ENCODE measurements around the gene MARS2. TPM values are rescaled to one million over a fixed set of nuclear protein-coding genes. Genes with fewer than 3 reads are reported as not detected.
"Not testable (repeated sequence)": the region's sequence is repeated elsewhere in the genome, so short reads cannot be mapped to it uniquely, and the experiment has no call there.

Gene MARS2
- total and polyA plus RNA-seq, 5 donors from 2014 or later, result 10.6 to 16.1 (median 13.5) TPM

DNA sequence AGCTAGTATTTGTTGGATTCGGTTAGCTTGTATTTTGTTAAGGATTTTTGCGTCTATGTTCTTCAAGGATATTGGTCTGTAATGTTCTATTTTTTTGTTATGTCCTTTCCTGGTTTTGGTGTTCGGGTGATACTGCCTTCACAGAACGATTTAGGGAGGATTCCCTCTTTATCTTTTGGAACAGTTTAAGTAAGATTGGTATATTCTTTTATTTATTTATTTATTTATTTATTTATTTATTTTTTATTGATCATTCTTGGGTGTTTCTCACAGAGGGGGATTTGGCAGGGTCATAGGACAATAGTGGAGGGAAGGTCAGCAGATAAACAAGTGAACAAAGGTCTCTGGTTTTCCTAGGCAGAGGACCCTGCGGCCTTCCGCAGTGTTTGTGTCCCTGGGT is 10.0 kb upstream of the MARS2 start:
- not testable (repeated sequence) for H3K4me3 ChIP-seq (ENCODE audit: low read depth, low read length); H3K4me1 ChIP-seq (ENCODE audit: control insufficient read depth, insufficient read depth, low read length, poor library complexity, severe bottlenecking); H3K27me3 Mint-ChIP-seq; H3K36me3 Mint-ChIP-seq; H3K27ac Mint-ChIP-seq; H3K27me3 ChIP-seq (ENCODE audit: control insufficient read depth, insufficient read depth, low read length); ATAC-seq (ENCODE audit: low read depth in 2 of 2); DNase-seq; H3K4me3 Mint-ChIP-seq; H3K27ac ChIP-seq (ENCODE audit: insufficient read depth, low read length, poor library complexity, severe bottlenecking); H3K9me3 ChIP-seq (ENCODE audit: control insufficient read depth in 2 of 2, low read length in 2 of 2); H3K36me3 ChIP-seq (ENCODE audit: control insufficient read depth, insufficient read depth, low read length)
- H3K9me3 Mint-ChIP-seq, result peaks cover 0 to 11% (median 2%) of the 10 kb centered on the region in 7 donors
- H3K4me1 Mint-ChIP-seq, result peaks cover 12 to 38% (median 16%) of the 10 kb centered on the region in 4 donors

DNA sequence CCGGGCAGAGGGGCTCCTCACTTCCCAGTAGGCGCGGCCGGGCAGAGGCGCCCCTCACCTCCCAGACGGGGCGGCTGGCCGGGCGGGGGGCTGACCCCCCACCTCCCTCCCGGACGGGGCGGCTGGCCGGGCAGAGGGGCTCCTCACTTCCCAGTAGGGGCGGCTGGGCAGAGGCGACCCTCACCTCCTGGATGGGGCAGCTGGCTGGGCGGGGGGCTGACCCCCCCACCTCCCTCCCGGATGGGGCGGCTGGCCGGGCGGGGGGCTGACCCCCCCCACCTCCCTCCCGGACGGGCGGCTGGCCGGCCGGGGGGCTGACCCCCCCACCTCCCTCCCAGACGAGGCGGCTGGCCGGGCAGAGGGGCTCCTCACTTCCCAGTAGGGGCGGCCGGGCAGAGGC is 9.2 kb upstream of the MARS2 start:
- ATAC-seq (ENCODE audit: low read depth in 2 of 2); DNase-seq; H3K27me3 Mint-ChIP-seq; H3K4me3 ChIP-seq (ENCODE audit: low read depth, low read length); H3K4me1 ChIP-seq (ENCODE audit: control insufficient read depth, insufficient read depth, low read length, poor library complexity, severe bottlenecking); H3K9me3 ChIP-seq (ENCODE audit: control insufficient read depth in 2 of 2, low read length in 2 of 2); H3K36me3 ChIP-seq (ENCODE audit: control insufficient read depth, insufficient read depth, low read length); H3K27ac ChIP-seq (ENCODE audit: insufficient read depth, low read length, poor library complexity, severe bottlenecking); H3K27me3 ChIP-seq (ENCODE audit: control insufficient read depth, insufficient read depth, low read length); H3K4me3 Mint-ChIP-seq; H3K27ac Mint-ChIP-seq; H3K36me3 Mint-ChIP-seq: not testable (repeated sequence)
- peaks cover 0 to 11% (median 3%) of the 10 kb centered on the region in 7 donors for H3K9me3 Mint-ChIP-seq
- H3K4me1 Mint-ChIP-seq, result peaks cover 12 to 43% (median 20%) of the 10 kb centered on the region in 4 donors

DNA sequence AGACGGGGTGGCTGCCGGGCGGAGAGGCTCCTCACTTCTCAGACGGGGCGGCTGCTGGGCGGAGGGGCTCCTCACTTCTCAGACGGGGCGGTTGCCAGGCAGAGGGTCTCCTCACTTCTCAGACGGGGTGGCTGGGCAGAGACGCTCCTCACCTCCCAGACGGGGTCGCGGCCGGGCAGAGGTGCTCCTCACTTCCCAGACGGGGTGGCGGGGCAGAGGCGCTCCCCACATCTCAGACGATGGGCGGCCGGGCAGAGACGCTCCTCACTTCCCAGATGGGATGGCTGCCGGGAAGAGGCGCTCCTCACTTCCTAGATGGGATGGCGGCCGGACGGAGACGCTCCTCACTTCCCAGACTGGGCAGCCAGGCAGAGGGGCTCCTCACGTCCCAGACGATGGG is 8.6 kb upstream of the MARS2 start:
- H3K36me3 ChIP-seq (ENCODE audit: control insufficient read depth, insufficient read depth, low read length); H3K36me3 Mint-ChIP-seq; H3K27ac ChIP-seq (ENCODE audit: insufficient read depth, low read length, poor library complexity, severe bottlenecking); H3K4me3 Mint-ChIP-seq; DNase-seq; H3K27me3 Mint-ChIP-seq; ATAC-seq (ENCODE audit: low read depth in 2 of 2); H3K4me1 ChIP-seq (ENCODE audit: control insufficient read depth, insufficient read depth, low read length, poor library complexity, severe bottlenecking); H3K4me3 ChIP-seq (ENCODE audit: low read depth, low read length); H3K9me3 ChIP-seq (ENCODE audit: control insufficient read depth in 2 of 2, low read length in 2 of 2); H3K27me3 ChIP-seq (ENCODE audit: control insufficient read depth, insufficient read depth, low read length); H3K27ac Mint-ChIP-seq: not testable (repeated sequence)
- H3K9me3 Mint-ChIP-seq, result peaks cover 0 to 11% (median 3%) of the 10 kb centered on the region in 7 donors
- H3K4me1 Mint-ChIP-seq, result peaks cover 12 to 48% (median 24%) of the 10 kb centered on the region in 4 donors

DNA sequence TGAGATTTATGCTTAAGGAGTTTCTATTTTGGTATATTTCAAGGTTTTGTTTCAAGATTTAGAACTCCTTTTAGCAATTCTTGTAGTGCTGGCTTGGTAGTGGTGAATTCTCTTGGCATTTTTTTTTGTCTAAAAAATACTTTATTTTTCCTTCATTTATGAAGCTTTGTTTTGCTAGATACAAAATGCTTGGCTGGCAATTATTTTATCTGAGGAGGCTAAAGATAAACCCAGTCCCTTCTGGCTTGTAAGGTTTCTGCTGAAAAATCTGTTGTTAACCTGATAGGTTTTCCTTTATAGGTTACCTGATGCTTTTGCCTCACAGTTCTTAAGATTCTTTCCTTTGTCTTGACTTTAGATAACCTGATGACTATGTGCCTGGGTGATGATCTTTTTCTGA is 5.4 kb upstream of the MARS2 start:
- not testable (repeated sequence) for H3K36me3 Mint-ChIP-seq; DNase-seq; H3K27ac ChIP-seq (ENCODE audit: insufficient read depth, low read length, poor library complexity, severe bottlenecking); H3K9me3 Mint-ChIP-seq; H3K27ac Mint-ChIP-seq; H3K27me3 Mint-ChIP-seq; H3K9me3 ChIP-seq (ENCODE audit: control insufficient read depth in 2 of 2, low read length in 2 of 2); ATAC-seq (ENCODE audit: low read depth in 2 of 2); H3K36me3 ChIP-seq (ENCODE audit: control insufficient read depth, insufficient read depth, low read length); H3K27me3 ChIP-seq (ENCODE audit: control insufficient read depth, insufficient read depth, low read length)
- Histone ChIP-seq H3K4me1 (ENCODE audit: control insufficient read depth, insufficient read depth, low read length, poor library complexity, severe bottlenecking) (peaks cover 13% of the 10 kb centered on the region), H3K4me3 (ENCODE audit: low read depth, low read length) (peak overlapping the region; percentile 17)
- H3K4me1 Mint-ChIP-seq, result peaks cover 15 to 50% (median 34%) of the 10 kb centered on the region in 4 donors
- H3K4me3 Mint-ChIP-seq, result peak overlapping the region; percentile 22 to 70 (median 39)

DNA sequence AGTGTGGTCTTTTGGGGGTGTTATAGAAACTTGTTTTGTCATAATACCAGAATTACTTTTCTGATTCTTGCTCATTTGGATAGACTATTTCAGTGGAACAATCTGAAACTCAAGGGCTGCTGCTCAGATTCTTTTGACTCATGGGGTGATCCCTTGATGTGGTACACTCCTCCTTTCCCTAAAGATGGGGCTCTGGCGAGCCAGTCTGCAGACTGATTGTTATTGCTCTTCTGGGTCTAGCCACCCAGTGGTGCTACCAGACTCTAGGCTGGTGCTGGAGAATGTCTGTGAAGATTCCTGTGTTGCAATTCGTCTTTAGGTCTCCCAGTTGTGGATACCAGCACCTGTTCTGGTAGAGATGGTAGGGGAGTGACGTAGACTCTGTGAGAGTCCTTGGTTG is 4.2 kb upstream of the MARS2 start:
- peak overlapping the region in 3 of 4 donors; percentile 53 to 84 (median 82) for H3K4me3 Mint-ChIP-seq
- no peaks in the 10 kb centered on the region for H3K27me3 ChIP-seq (ENCODE audit: control insufficient read depth, insufficient read depth, low read length)
- H3K4me1 ChIP-seq (ENCODE audit: control insufficient read depth, insufficient read depth, low read length, poor library complexity, severe bottlenecking), result peaks cover 17% of the 10 kb centered on the region
- peaks cover 17 to 49% (median 35%) of the 10 kb centered on the region in 4 donors for H3K4me1 Mint-ChIP-seq
- H3K27me3 Mint-ChIP-seq, result no peaks in the 10 kb centered on the region
- H3K4me3 ChIP-seq (ENCODE audit: low read depth, low read length), result peak overlapping the region; percentile 26
- peaks cover 7% of the 10 kb centered on the region for H3K36me3 Mint-ChIP-seq
- ATAC-seq (ENCODE audit: low read depth in 2 of 2), result no peak
- H3K9me3 ChIP-seq (ENCODE audit: control insufficient read depth in 2 of 2, low read length in 2 of 2), result no peaks in the 10 kb centered on the region
- DNase-seq, result no peak
- peaks cover 0 to 4% (median 1%) of the 10 kb centered on the region in 7 donors for H3K9me3 Mint-ChIP-seq
- H3K27ac Mint-ChIP-seq, result peak overlapping the region in 2 of 3 donors; percentile 8 to 84
- no peaks in the 10 kb centered on the region for H3K36me3 ChIP-seq (ENCODE audit: control insufficient read depth, insufficient read depth, low read length)
- H3K27ac ChIP-seq (ENCODE audit: insufficient read depth, low read length, poor library complexity, severe bottlenecking), result no peak overlapping the region

DNA sequence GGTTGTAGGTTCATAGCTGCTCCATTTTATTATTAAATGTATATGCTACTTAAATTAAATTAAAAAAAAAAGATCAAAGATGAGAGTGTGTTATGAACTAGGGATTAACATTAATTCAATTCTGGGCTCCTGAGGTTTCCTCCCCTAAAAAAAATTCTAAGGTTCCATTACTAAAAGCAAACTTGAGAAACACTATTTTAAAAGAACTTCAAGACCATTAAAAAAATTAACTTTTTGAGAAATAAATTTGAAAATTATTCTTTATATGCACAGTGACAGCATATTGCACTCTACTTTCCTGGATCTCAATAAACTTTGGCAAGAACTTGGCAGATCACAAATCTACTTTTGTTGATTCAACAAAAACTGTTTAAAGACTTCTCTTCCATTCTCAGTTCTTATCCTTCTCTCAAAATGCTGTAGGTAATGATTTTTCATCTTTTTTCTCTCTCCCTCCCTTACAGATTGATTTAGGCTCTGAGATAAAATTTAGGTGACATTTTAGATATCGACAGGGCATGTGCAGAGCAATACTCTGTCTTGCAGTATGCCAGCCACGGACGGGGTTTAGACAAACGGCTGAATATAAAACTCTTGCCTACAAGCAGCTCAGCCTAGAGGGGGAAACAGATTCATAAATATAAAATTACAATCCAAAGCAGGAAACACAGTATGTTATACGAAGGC is 592 bp upstream of the MARS2 start:
- Histone ChIP-seq H3K27ac (ENCODE audit: insufficient read depth, low read length, poor library complexity, severe bottlenecking) (peak overlapping the region; percentile 87), H3K27me3 (ENCODE audit: control insufficient read depth, insufficient read depth, low read length) (no peaks in the 10 kb centered on the region), H3K36me3 (ENCODE audit: control insufficient read depth, insufficient read depth, low read length) (peaks cover 4% of the 10 kb centered on the region), H3K9me3 (ENCODE audit: control insufficient read depth in 2 of 2, low read length in 2 of 2) (no peaks in the 10 kb centered on the region), H3K4me1 (ENCODE audit: control insufficient read depth, insufficient read depth, low read length, poor library complexity, severe bottlenecking) (peaks cover 49% of the 10 kb centered on the region), H3K4me3 (ENCODE audit: low read depth, low read length) (peak overlapping the region; percentile 98)
- Mint-ChIP-seq H3K4me3 (peak overlapping the region; percentile 84 to 95 (median 90)), H3K36me3 (peaks cover 12% of the 10 kb centered on the region), H3K4me1 (peaks cover 27 to 63% (median 44%) of the 10 kb centered on the region in 4 donors), H3K9me3 (peaks cover 0 to 3% (median 0%) of the 10 kb centered on the region in 7 donors), H3K27ac (peak overlapping the region; percentile 90 to 97 (median 94)), H3K27me3 (no peaks in the 10 kb centered on the region)
- DNase-seq (peak in 1 of 3 donors; percentile 25), ATAC-seq (ENCODE audit: low read depth in 2 of 2) (peak; percentile 48 to 52)

GRCh38 chr2:197705912-197706838 is 1.0 kb downstream of the MARS2 start:
- peaks cover 17% of the 10 kb centered on the region for H3K36me3 Mint-ChIP-seq
- H3K9me3 ChIP-seq (ENCODE audit: control insufficient read depth in 2 of 2, low read length in 2 of 2), result no peaks in the 10 kb centered on the region
- H3K4me3 Mint-ChIP-seq, result peak overlapping the region; percentile 84 to 97 (median 90)
- peak overlapping the region; percentile 90 to 94 (median 93) for H3K27ac Mint-ChIP-seq
- ATAC-seq (ENCODE audit: low read depth in 2 of 2) (no peak), DNase-seq (peak in 1 of 3 donors; percentile 71)
- H3K9me3 Mint-ChIP-seq, result no peaks in the 10 kb centered on the region
- peaks cover 21 to 66% (median 51%) of the 10 kb centered on the region in 4 donors for H3K4me1 Mint-ChIP-seq
- H3K4me3 ChIP-seq (ENCODE audit: low read depth, low read length), result peak overlapping the region; percentile 98
- H3K27me3 Mint-ChIP-seq, result no peaks in the 10 kb centered on the region
- H3K27me3 ChIP-seq (ENCODE audit: control insufficient read depth, insufficient read depth, low read length), result no peaks in the 10 kb centered on the region
- peak overlapping the region; percentile 70 for H3K27ac ChIP-seq (ENCODE audit: insufficient read depth, low read length, poor library complexity, severe bottlenecking)
- H3K36me3 ChIP-seq (ENCODE audit: control insufficient read depth, insufficient read depth, low read length), result peaks cover 5% of the 10 kb centered on the region
- peaks cover 56% of the 10 kb centered on the region for H3K4me1 ChIP-seq (ENCODE audit: control insufficient read depth, insufficient read depth, low read length, poor library complexity, severe bottlenecking)
